Fibroblast of lung (primary cell): ENCODE data around the gene KLHL15.

Source experiments
- EZH2 ChIP-seq: IDR thresholded peaks from 2 replicates; pipeline ENCODE4 v1.5.1; 2012; ENCODE audit warnings: low read length, control low read depth, mild to moderate bottlenecking; ENCODE audit errors: missing control alignments
- TF ChIP-seq, protein P1 (sequence below), 2 donors: IDR thresholded peaks in 1 of 2; conservative IDR thresholded peaks in 1 of 2; 1 replicate in 1 of 2; 2 replicates in 1 of 2; pipeline ENCODE4 v1.5.1; 2011 to 2012; ENCODE audit warnings: low read length in 2 of 2, control low read depth in 1 of 2, inconsistent platforms in 1 of 2, low read depth in 1 of 2, mild to moderate bottlenecking in 1 of 2

DNA sequence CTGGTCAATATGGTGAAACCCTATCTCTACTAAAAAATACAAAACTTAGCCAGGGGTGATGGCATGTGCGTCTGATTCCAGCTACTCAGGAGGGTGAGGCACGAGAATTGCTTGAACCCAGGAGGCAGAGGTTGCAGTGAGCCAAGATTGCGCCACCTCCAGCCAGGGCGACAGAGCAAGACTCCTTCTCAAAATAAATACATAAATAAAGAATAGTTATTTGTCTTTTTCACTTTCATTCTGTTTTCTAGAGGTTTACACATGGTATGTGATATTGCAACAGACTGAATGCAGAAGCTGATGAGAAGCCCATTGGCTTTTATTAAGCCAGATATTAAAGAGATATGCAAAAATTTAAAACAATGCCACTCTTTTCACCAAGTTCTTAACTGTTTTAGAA, 8.2 kb downstream of the KLHL15 start:
- TF ChIP-seq, protein P1, sequence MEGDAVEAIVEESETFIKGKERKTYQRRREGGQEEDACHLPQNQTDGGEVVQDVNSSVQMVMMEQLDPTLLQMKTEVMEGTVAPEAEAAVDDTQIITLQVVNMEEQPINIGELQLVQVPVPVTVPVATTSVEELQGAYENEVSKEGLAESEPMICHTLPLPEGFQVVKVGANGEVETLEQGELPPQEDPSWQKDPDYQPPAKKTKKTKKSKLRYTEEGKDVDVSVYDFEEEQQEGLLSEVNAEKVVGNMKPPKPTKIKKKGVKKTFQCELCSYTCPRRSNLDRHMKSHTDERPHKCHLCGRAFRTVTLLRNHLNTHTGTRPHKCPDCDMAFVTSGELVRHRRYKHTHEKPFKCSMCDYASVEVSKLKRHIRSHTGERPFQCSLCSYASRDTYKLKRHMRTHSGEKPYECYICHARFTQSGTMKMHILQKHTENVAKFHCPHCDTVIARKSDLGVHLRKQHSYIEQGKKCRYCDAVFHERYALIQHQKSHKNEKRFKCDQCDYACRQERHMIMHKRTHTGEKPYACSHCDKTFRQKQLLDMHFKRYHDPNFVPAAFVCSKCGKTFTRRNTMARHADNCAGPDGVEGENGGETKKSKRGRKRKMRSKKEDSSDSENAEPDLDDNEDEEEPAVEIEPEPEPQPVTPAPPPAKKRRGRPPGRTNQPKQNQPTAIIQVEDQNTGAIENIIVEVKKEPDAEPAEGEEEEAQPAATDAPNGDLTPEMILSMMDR (conservative IDR thresholded peaks at IDR 0.05 in 1 of 2, IDR thresholded peaks at IDR 0.05 in 1 of 2; ENCODE audit: low read depth in 1 of 2, low read length in 2 of 2): no peak
- TF ChIP-seq EZH2: no peak
